H1 (cell line): ENCODE results near the gene PLXDC2. TPM values are rescaled to one million over a fixed set of nuclear protein-coding genes. Genes with fewer than 3 reads are reported as not detected.

ENCODE experiments used
- SUZ12 ChIP-seq: fragments of 200-600 bp; sonication (generic); IDR thresholded peaks from 2 replicates; pipeline ENCODE4 v1.6.1; 2012; ENCODE audit warnings: mild to moderate bottlenecking, inconsistent platforms, low read length, moderate library complexity, mixed read lengths
- TBP ChIP-seq: IDR thresholded peaks from 2 replicates; pipeline ENCODE4 v1.6.1; 2011; ENCODE audit warnings: low read depth, low read length, improper control_type of control experiment
- polyA plus RNA-seq, 7 experiments: library from polyadenylated mRNA; depleted of rRNA in 3 of 7; stranded (reverse) in 5 of 7; unstranded in 2 of 7; fragments of >200 nt in 5 of 7; fragments of 200-250 nt in 2 of 7; gene quantifications; 1 replicate in 5 of 7; 2 replicates in 1 of 7; 4 replicates in 1 of 7; pipeline versions ENCODE4 v1.2.1 to v1.2.3, GENCODE V29; 2011 to 2013; ENCODE audit warnings: missing spikeins in 2 of 7, mixed read lengths in 2 of 7
- total RNA-seq: library from RNA; stranded (reverse); fragmentation: NEBNext Ultra II Directional; extraction: Animal tissue kit (Norgen Biotek cat#: 25700); gene quantifications from 2 replicates; pipeline ENCODE4 v1.2.1, GENCODE V29; 2021

PLXDC2 gene
- total and polyA plus RNA-seq, 2 of the 8 experiments (the other 6 are each of a cell fraction or from before 2014, with no cell fraction given), result 23.0 to 40.5 TPM

GRCh38 chr10:20256969-20257368 lies 440.7 kb downstream of the PLXDC2 start (continued):
- TF ChIP-seq SUZ12, result no peak
- TF ChIP-seq TBP, result no peak
